CD4-positive, alpha-beta T cell treated with Interleukin-2 at 100 ng/mL for 4 hours (primary cell): ENCODE data around the gene OPHN1.

ENCODE experiments used
- DNase-seq: peaks from one replicate; pipeline ENCODE4 v3.0.0-alpha.2; 2020; ENCODE audit warnings: low spot score

Gene OPHN1, protein sequence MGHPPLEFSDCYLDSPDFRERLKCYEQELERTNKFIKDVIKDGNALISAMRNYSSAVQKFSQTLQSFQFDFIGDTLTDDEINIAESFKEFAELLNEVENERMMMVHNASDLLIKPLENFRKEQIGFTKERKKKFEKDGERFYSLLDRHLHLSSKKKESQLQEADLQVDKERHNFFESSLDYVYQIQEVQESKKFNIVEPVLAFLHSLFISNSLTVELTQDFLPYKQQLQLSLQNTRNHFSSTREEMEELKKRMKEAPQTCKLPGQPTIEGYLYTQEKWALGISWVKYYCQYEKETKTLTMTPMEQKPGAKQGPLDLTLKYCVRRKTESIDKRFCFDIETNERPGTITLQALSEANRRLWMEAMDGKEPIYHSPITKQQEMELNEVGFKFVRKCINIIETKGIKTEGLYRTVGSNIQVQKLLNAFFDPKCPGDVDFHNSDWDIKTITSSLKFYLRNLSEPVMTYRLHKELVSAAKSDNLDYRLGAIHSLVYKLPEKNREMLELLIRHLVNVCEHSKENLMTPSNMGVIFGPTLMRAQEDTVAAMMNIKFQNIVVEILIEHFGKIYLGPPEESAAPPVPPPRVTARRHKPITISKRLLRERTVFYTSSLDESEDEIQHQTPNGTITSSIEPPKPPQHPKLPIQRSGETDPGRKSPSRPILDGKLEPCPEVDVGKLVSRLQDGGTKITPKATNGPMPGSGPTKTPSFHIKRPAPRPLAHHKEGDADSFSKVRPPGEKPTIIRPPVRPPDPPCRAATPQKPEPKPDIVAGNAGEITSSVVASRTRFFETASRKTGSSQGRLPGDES

DNA sequence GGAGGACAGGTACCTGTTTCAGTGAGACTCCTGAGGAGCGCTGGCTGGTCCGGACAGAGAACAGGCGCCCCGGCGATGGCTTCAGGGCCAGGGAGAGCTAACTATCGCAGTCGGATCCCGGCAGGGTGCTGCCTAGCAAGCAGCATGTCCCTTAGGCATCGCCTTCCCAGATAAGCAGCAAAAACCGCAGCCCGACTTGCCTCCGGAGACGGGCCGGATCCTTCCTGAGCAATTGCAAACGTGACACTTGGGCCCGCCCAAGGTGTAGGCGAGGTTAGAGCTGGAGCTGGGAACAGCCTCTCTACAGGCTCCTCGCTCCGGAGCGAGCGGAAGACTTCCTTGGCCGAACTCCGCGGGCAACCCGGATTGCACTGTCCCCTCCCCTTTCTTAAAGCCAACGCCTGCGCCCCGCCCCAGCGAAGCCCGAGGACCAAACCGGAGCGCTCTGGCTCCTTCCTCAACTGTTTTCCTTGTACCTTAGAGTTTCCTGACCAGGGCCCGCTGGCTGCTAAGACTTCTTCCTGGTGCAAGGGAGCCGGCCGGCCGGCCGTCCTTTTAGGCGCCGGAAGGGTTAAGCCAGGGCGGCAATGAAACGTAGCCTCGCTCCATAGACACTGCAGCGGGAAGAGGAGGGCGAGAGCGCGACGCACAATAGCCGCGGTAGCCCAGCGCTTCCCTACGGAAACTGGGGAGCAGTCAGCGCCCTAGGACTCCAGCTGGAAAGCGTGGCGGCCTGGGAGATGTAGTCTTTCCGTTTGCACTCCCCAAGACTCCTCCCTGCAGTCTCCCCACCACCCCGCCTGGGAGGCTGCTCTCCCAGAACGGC, at the start of gene OPHN1:
OPHN1 (minus strand) TSS at position 341 of the 826 bp plus-strand sequence. CDS start 475 bp downstream, outside the sequence.
- DNase-seq: no peak

DNA sequence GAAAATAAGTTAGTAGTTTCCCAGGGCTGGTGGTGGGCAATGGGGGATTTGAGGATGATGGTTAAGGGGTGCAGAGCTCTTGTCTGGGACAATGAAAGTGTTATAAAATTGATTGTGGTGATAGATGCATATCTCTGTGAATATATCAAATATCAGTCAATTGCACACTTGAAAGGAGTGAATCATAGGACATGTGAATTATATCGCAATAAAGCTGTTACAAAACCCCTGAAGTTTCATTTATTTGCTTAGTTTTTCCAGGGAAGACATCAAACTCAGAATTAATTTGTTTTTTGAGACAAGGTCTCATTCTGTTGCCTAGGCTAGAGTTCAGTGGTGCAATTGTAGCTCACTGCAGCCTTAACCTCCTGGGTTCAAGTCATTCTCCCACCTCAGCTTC, 47.7 kb upstream of the OPHN1 start:
- no peak for DNase-seq

DNA sequence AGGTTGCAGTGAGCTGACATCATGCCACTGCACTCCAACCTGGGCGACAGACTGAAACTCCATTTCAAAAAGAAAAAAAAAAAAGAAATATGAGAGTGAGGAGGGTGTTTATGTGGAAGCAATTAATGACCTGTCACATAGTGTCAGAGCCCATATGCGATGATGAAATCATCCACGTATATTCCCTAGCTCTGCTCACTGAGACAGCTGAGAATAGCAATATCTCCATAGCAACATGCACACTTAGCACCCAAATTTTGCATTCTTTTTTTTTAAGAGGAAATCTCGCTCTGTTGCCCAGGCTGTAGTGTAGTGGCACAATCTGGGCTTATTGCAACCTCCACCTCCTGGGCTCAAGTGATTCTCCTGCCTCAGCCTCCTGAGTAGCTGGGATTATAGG, 31.5 kb upstream of the OPHN1 start:
- DNase-seq: no peak

DNA sequence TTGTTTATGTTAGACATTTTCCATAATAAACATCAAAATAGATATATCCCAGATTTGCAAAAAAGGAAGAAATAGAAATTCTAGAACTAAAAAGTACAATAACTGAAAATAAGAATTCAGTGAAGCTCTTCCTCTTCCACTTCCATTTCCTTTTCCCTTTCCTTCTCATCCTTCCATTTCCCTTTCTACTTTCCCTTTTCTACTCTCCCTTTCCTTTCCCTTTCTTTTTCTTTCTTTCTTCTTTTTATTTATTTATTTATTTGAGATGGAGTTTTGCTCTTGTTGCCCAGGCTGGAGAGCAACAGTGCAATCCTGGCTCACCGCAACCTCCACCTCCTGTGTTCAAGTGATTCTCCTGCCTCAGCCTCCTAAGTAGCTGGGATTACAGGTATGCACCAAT, 30.6 kb upstream of the OPHN1 start:
- no peak for DNase-seq

DNA sequence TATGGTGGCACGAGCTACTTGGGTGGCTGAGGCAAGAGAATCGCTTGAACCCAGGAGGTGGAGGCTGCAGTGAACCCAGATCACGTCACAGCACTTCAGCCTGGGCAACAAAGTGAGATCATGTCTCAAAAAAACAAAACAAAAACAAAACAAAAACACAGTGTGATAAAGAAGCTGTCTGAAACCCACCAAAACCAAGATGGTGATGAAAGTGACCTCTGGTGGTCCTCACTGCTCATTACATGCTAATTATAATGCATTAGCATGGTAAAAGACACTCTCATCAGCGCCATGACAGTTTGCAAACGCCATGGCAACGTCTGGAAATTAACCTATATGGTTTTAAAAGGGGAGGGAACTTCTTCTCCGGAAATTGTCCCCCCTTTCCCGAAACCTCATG, 29.4 kb upstream of the OPHN1 start:
- DNase-seq: peak; percentile 31

DNA sequence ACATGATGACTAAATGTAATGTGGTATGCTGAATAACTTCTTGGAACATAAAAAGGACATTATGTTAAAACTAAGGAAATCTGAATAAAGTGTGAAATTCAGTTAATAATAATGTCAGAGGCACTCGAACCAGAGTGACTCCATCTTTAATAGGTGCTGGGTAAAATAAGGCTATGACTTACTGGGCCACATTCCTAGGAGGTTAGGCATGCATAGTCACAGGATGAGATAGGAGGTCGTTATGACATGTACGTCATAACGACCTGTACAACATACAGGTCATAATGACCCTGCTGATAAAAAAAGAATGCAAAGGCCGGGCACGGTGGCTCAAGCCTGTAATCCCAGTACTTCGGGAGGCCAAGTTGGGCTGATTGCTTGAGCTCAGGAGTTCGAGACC, 28.9 kb upstream of the OPHN1 start:
- DNase-seq: no peak

DNA sequence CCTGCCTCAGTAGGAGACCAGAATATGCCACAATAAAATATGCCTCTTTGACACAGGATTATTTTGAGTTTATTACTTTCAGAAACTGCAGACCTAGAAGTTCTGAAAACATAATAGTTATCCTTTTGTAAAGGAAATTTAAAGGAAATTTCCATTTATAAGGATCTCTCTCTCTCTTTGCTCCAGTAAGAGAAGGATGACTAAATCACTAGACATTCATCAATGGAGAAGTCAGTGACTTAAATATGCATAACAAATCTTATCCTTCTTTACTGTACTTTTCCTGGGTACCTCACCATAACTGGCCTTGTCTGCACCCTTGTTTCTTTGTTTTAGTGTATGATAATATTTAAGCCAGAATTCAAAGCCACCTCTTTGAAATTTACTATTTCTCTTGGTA, 28.3 kb upstream of the OPHN1 start:
- DNase-seq: no peak

DNA sequence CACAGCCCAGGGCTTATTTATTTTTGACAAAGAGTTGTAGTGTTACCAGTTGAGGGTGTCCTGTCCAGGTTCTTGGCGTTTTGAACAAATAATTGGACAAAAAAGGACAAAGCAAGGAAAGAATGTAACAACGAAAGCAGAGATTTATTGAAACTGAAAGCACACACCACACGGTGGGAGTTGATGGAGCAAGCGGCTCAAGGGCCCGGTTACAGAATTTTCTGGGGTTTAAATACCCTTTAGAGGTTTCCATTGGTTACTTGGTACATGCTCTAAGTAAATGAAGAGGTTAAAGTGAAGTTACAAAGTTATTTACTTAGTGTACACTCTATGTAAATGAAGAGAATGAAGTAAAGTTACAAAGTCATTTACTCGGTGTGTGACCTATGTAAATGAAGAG, 27.8 kb upstream of the OPHN1 start:
- DNase-seq: no peak

DNA sequence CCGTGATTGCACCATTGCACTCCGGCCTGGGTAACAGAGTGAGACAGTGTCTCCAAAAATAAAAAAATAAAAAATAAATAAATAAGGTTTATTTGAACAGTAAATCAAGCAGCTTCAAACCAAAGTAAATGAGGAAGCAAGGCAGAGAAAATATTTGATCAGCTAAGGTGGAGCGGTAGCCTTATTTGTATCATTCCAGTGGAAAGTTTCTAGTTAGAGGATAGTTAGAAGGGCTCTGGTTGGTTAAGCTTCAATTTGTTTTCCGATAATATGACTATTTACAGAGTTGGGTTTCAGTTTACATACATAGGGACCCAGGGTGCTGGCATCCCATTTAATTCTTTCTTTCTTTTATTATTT, 21.8 kb upstream of the OPHN1 start:
- DNase-seq: no peak

DNA sequence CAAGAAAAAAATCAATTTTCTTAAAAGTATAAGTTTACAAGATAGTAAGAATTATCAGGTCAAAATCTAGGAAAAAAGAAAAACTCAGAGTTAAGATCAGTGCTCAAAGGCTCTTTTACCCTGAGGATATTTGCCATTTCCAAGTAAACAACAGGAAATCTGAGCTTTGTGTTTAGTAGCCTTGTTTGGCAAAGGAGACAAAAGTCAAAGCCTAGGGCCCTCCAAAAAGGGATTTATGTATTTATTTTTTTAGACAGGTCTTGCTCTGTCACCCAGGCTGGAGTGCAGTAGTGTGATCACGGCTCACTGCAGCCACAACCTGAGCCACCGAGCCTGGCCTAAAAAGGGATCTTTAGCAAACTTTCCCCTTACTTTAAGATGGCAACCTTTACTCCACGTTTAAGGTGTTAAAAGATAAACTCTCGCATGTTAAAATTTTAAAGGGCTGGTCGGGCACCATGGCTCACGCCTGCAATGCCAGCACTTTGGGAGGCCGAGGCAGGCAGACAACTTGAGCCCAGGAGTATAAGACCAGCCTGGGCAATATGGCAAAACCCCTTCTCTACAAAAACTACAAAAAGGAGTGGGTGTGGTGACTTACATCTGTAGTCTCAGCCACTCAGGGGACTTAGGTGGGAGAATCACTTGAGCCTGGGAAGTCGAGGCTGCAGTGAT, 21.3 kb upstream of the OPHN1 start:
- DNase-seq: no peak

DNA sequence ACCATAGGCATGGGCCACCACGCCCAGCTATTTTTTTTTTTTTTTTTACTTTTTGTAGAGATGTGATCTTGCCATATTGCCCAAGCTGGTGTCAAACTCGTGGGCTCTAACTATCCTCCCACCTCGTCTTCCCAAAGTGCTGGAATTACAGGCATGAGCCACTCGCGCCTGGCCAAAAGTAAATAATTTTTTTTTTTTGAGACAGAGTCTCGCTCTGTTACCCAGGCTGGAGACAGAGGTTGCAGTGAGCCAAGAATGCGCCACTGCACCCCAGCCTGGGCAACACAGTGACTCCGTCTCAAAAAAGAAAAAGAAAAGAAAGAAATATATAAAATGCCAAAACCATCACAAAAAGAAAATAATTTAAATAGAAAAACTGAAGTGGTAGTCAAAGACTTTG, 18.4 kb upstream of the OPHN1 start:
- no peak for DNase-seq

DNA sequence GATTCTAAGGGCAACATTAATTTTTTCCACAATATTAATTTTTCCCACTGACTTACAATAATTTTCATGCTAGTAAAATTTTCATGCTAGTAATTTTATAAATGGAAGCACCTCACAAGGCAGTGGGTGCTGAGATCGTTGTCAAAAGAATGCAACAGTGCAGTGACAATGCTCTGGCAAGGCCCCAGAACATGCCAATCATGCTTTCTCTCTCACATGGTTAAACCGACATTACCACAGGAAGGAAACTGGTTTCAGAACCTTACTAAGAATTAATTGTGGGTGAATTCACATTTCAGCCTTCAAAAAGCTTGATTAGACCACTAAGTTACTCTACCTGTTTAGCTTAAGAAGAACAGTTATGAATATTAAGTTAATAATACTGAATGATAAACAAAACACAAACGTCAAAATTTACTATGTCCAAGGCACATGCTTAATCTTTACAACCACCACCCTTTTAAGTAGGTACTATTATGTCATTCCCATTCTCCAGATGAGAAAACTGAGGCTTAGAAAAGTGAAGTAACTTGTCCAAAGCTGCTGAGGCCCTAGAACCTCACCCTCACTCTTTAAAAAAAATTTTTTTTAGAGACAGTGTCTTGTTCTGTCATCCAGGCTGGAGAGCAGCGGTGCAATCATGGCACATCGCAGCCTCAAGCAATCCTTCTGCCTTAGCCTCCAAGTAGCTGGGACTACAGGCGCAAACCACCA, 10.0 kb upstream of the OPHN1 start:
- DNase-seq: peak; percentile 22

DNA sequence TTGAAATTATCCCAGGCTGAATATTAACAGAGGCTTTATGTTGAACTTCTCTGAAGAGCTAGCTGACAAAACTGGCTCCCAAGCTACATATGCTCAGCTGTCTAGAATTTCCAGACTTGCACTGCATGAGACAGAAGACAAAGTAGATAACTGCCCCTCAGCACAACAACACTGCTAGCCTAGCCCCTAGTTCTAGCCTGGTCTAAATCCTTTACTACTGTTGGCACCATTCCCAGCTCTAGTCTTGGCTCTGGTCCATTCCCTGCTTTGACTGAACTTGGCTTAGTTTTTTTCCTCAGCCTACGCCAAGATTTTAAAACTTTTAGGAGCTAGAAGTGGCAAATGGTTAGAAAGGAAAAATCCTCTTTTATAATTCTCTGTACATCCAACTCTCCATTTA, 7.6 kb upstream of the OPHN1 start:
- DNase-seq: no peak

DNA sequence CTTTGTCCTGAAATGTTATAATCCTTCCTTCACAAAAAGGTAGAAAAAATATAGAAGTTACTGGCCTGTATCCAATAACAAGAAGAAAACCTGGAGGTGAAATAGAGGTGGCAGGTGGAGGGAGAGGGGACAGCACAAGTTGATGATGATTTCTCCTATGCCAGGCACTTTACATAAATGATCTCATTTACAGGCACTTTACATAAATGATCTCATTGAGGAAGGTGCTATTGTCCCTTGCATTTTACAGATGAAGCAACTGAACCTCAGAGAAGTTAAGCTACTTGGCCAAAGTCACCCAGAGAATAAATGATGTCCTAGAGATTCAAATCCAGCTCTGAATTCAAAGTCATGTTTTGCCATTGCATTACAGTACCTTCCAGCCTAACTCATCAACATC, 7.1 kb upstream of the OPHN1 start:
- DNase-seq: no peak

DNA sequence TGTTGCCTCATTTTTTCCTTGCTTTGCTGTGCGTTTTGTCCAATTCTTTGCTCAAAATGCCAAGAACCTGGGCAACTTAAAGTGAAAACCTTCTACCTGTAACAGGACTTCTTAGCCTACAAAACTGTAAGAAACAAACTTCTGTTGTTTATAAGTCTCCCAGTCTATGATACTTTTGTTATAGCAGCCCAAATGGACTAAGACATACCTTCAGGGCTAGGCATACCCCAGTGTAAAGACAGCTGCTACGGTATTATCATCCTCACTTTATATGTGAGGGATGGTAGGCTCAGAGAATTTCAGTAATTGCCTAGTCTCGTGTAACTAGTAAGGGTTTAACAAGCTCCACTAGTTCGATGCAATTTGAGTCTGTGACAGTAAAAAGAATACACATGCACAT, 6.0 kb upstream of the OPHN1 start:
- DNase-seq: no peak

DNA sequence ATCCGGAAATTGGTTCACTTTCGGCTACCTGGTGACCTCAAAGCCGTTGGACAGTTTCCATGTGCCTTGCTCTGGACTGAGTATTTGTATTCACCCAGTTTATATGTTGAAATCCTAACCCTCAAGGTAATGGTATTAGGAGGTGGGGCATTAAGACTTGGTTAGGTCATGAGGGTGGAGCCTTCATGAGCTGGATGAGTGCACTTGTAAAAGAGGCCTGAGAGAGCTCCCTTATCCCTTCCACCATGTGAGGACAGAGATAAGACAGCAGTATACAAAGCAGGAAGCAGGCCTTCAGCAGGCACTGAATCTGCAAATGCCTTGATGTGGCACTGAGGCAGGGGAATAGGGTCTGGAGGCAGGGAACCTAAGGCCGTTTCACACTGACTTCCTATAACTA, 5.3 kb upstream of the OPHN1 start:
- DNase-seq: no peak

DNA sequence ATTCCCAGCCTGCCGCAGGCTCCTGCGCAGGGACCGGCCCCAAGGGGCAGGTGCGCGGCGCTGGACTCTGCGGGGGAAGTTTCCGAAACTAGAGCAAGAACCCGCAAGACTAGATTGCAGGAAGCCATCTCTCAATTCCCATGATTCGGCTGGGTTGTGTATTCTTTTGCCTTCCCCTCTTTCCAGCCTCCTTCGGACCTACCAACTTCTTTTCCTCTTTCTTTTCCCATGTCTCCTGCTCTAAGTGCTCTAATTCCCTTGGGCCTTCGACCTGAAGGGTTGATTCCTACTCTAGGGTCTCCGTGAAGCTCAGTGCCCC, 645 bp upstream of the OPHN1 start:
- DNase-seq: no peak

DNA sequence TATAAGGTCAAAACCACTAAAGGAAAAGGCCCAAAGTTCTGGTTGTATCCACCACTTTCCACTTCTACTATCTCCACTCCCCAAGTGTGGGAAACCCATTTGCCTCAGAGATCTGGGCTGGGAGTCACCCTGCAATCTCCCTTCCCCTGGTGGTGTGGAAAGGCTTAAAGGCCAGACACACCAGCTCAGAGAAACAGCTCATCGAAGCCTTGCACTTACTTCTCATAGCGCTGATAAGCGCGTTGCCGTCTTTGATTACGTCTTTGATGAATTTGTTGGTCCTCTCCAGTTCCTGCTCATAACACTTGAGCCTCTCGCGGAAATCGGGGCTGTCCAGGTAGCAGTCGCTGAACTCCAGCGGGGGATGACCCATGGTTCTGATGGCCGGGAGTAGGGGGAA, 647 bp downstream of the OPHN1 start:
- DNase-seq: no peak

DNA sequence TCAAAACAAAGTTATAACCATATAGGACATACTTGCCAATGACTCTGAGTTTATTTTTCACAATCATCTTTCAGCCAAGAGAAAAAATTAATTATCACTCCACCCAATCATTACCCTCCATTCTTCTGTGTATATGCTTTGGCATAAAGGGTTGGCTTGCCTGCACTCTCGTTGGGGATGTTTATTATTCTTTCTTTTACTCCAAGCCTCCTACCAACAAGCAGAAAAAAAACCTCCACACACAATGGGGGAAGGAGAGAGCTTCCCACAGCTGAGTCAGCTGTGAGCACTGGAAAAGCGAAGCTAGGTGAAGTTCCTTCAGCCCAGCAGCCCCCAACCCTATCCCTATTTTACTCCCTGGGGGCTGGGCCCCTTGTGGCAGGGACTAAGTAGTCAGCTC, 1.5 kb downstream of the OPHN1 start:
- DNase-seq: no peak

DNA sequence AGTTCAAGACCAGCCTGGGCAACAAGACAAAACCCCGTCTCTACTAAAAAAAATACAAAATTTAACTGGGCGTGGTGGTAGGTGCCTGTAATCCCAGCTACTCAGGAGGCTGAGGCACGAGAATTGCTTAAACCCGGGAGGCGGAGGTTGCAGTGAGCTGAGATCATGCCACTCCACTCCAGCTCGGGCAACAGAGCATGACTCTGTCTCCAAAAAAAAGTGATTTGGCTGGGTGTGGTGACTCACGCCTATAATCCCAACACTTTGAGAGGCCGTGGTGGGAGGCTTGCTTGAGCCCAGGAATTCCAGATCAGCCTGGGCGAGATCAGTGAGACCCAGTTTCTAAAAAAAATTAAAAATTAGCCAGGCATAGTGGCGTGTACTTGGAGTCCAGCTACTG, 4.1 kb downstream of the OPHN1 start:
- DNase-seq: no peak

DNA sequence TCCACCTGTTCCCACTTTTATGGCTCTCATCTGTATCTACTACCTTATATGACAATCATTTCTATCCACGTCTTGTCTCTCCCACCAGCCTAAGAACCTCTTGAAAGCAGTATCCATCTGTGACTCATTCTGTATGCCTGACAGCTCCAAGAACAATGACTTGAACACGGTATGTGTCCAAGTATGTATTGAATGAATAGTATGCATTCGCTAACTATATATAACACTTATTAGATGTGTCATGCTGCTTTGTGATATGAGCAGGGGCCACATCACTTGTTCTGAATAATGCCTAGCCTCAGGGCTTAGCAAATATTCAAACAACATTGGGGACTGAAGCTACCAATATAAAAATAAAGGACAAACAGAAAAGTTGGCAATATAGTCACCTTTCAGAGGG, 4.9 kb downstream of the OPHN1 start:
- DNase-seq: no peak

DNA sequence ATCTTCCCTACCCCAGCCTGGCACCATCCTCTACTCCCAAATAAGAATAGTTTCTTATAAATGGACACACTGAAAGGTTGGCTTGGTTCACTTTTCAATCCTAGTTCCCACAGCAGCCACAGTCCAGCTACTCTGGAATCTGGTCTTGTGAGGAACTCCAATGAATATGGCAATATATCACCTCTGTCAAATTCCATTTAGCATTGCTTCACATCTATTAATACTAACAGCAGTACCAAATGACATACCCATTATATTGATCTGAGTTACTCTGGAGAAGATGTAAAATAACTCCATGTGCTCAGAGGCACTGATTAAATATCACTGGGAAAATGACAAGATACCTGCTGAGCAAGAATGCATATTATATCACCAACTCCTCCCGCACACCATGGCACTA, 8.6 kb downstream of the OPHN1 start:
- DNase-seq: no peak
